Neural crest cell (in vitro differentiated cells): ENCODE measurements around the gene RYR3. TPM values are rescaled to one million over a fixed set of nuclear protein-coding genes. Genes with fewer than 3 reads are reported as not detected.

Experiments
- DNase-seq: peaks from one replicate; pipeline ENCODE4 v3.0.0; 2021; ENCODE audit warnings: low read depth, mixed read lengths, low spot score
- H3K27ac Mint-ChIP-seq: one replicate; pipeline ENCODE4 v1.8.0; 2021; ENCODE audit warnings: mild to moderate bottlenecking, mixed read lengths; ENCODE audit not compliant: unreplicated experiment
- H3K27me3 Mint-ChIP-seq: 2 replicates; pipeline ENCODE4 v1.8.0; 2021; ENCODE audit warnings: low read depth, mild to moderate bottlenecking, mixed read lengths
- H3K36me3 Mint-ChIP-seq: 2 replicates; pipeline ENCODE4 v1.8.0; 2021; ENCODE audit warnings: low read depth, mild to moderate bottlenecking, mixed read lengths
- H3K4me1 Mint-ChIP-seq: 2 replicates; pipeline ENCODE4 v1.8.0; 2021; ENCODE audit warnings: mixed read lengths
- H3K4me3 Mint-ChIP-seq: one replicate; pipeline ENCODE4 v1.8.0; 2021; ENCODE audit warnings: mild to moderate bottlenecking, mixed read lengths
- H3K9me3 Mint-ChIP-seq: 2 replicates; pipeline ENCODE4 v1.8.0; 2021; ENCODE audit warnings: mixed read lengths
- total RNA-seq: library from RNA; stranded (reverse); gene quantifications from 2 replicates; pipeline ENCODE4 v1.2.1, GENCODE V29; 2021
- TF ChIP-seq, protein P1 (sequence below): fragments of 200-600 bp; sonication (generic); conservative IDR thresholded peaks from 2 replicates; pipeline ENCODE4 v1.5.0; 2021; ENCODE audit warnings: antibody characterized with exemption, mild to moderate bottlenecking

Gene RYR3
- total RNA-seq, 1 donor from 2014 or later = 2.2 TPM

DNA sequence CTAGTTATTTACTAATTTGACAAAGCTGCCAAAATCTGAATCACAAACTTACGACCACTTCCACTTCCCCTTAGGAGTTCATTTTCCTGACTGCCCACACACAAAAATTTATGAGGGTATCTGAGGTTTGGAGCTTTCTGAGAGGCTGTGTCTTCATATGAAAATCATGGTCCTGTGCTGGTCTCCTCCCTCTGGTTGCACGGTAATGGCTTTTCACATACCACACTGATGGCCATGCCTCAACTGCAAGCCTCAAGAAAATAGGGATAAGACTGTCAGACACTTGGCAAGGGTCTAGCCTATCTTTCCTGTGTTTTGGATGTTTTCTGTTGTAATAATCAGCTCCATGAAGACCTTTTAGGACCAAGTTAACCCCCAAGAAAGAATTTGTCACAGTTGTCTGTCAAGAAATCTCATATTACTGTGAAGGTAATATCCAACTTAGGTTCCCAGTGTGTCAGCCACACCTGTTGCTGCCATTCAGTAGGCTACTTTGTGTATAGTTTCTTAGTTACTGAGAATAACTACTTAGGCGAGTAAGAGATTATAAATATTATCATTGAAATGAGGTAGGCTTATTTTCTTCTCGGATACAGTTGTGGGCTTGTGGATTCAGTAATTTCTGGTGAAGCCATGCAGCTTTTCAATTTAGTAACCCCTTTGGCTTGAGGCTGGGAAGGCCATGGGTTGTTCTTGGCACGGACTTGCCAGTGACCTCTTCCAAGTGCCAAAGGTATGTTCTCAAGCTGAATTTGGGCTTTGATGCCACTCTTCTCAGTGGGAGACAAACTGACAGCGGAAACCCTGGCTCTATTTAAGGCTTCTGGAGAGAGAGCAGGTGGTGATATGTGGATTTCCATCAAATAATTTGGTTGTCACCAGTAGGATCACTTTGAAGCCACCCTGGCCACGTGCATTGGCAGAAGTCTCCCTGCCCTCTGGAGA, 101.1 kb downstream of the RYR3 start:
- H3K27ac Mint-ChIP-seq = no peak overlapping the region
- peaks cover 3% of the 10 kb centered on the region for H3K27me3 Mint-ChIP-seq
- no peak for DNase-seq
- TF ChIP-seq, protein P1, sequence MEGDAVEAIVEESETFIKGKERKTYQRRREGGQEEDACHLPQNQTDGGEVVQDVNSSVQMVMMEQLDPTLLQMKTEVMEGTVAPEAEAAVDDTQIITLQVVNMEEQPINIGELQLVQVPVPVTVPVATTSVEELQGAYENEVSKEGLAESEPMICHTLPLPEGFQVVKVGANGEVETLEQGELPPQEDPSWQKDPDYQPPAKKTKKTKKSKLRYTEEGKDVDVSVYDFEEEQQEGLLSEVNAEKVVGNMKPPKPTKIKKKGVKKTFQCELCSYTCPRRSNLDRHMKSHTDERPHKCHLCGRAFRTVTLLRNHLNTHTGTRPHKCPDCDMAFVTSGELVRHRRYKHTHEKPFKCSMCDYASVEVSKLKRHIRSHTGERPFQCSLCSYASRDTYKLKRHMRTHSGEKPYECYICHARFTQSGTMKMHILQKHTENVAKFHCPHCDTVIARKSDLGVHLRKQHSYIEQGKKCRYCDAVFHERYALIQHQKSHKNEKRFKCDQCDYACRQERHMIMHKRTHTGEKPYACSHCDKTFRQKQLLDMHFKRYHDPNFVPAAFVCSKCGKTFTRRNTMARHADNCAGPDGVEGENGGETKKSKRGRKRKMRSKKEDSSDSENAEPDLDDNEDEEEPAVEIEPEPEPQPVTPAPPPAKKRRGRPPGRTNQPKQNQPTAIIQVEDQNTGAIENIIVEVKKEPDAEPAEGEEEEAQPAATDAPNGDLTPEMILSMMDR = no peak
- no peak overlapping the region for H3K4me3 Mint-ChIP-seq
- peaks cover 7% of the 10 kb centered on the region for H3K9me3 Mint-ChIP-seq
- H3K4me1 Mint-ChIP-seq = no peaks in the 10 kb centered on the region
- no peaks in the 10 kb centered on the region for H3K36me3 Mint-ChIP-seq

DNA sequence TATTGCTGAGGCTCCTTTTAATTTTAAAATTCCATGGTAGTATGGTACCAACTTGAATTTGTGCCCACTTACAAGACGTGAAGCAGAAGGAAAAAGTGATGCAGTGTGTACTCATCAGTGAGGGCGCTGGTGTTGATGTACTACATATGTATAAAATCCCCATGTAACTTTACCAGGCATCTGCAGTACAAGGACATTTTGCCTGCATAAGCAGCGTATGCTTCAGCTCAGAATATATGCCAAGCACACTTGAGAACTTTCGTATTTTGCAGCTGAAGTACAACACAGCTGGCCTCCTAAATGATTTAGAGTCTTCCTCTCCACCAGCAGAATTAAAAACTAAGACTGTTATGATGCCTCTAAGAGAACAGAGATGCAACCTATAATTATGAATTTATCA, 108.9 kb downstream of the RYR3 start:
- Mint-ChIP-seq H3K36me3 (peaks cover 2% of the 10 kb centered on the region), H3K4me3 (no peak overlapping the region), H3K9me3 (peaks cover 13% of the 10 kb centered on the region), H3K27me3 (peaks cover 8% of the 10 kb centered on the region), H3K27ac (no peak overlapping the region), H3K4me1 (no peaks in the 10 kb centered on the region)
- no peak for DNase-seq
- TF ChIP-seq, protein P1 = no peak

DNA sequence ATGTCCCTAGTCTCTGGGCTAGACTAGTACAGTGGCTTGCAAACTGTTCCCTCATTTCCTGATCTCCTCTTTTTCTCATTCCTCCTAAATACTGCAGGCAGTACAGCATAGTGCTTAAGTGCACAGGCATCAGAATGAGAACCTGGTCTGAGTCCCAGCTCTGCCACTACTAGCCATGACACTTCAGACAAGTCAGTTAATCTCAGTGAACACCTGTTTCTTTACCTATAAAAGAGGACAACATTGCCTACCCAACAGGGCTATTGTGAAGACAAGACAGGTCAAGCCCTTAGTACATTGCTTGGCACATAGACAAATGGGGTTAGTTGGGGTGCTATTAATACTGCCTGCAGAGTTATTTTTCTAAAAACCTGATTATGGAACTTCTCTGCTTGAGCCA, 113.3 kb downstream of the RYR3 start:
- Mint-ChIP-seq H3K9me3 (no peaks in the 10 kb centered on the region), H3K36me3 (no peaks in the 10 kb centered on the region), H3K4me1 (no peaks in the 10 kb centered on the region), H3K27me3 (no peaks in the 10 kb centered on the region), H3K27ac (no peak overlapping the region), H3K4me3 (no peak overlapping the region)
- TF ChIP-seq, protein P1 = no peak
- DNase-seq = no peak

DNA sequence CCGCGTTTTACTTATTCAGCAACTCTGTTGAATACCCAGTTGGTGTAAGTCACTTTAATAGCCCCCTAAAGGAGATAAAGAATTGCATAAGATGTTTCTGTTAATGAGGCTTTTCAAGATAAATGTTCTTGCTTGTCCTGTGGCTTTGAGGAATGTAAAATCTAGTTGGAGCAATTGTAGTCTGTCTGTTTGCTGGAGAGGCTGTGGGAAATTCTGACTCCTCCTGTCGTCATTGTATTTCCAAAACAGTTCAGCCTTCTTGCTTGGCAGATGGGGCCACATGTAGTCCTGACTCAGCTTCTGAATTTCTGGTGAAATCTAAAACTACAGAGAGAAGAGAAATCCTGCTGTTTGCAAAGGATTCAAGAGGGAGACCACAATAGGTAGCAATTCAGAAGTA, 114.4 kb downstream of the RYR3 start:
- TF ChIP-seq, protein P1 = no peak
- H3K9me3 Mint-ChIP-seq = no peaks in the 10 kb centered on the region
- DNase-seq = no peak
- no peaks in the 10 kb centered on the region for H3K4me1 Mint-ChIP-seq
- peaks cover 1% of the 10 kb centered on the region for H3K27me3 Mint-ChIP-seq
- no peaks in the 10 kb centered on the region for H3K36me3 Mint-ChIP-seq
- no peak overlapping the region for H3K27ac Mint-ChIP-seq
- H3K4me3 Mint-ChIP-seq = no peak overlapping the region

DNA sequence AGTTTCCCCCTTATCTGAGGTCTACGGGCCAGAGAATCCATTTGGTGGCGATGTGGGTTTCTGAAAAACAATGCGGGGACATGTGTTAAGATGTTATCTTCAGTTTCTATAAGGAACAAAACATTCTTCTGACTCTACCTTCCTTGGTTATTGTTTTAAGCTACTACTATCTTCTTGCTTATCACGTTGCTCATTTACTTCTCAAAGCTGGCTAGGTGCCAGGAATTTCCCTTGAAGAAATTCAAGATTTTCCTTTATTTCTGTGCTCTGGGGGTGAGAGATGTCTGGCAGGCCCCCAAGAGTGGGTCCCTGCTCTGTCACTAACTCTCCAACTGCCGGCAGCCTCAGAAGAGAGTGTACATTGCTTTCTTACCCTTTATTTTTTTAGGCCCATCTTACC, 119.8 kb downstream of the RYR3 start:
- H3K4me3 Mint-ChIP-seq = no peak overlapping the region
- TF ChIP-seq, protein P1 = no peak

More for the DNA sequence above, 119.8 kb downstream of the RYR3 start:
- Mint-ChIP-seq H3K9me3 (peaks cover 3% of the 10 kb centered on the region), H3K36me3 (no peaks in the 10 kb centered on the region), H3K27ac (peak overlapping the region; percentile 37), H3K4me1 (no peaks in the 10 kb centered on the region), H3K27me3 (peaks cover 2% of the 10 kb centered on the region)
- DNase-seq = no peak
